Inflammatory macrophage (primary cell): Measurements from ENCODE around the gene ITPKC.

Experiments used
- DNase-seq, 2 donors: peaks; one replicate each; pipeline ENCODE4 v3.0.0-alpha.2; 2020 to 2022

The ITPKC gene

DNA sequence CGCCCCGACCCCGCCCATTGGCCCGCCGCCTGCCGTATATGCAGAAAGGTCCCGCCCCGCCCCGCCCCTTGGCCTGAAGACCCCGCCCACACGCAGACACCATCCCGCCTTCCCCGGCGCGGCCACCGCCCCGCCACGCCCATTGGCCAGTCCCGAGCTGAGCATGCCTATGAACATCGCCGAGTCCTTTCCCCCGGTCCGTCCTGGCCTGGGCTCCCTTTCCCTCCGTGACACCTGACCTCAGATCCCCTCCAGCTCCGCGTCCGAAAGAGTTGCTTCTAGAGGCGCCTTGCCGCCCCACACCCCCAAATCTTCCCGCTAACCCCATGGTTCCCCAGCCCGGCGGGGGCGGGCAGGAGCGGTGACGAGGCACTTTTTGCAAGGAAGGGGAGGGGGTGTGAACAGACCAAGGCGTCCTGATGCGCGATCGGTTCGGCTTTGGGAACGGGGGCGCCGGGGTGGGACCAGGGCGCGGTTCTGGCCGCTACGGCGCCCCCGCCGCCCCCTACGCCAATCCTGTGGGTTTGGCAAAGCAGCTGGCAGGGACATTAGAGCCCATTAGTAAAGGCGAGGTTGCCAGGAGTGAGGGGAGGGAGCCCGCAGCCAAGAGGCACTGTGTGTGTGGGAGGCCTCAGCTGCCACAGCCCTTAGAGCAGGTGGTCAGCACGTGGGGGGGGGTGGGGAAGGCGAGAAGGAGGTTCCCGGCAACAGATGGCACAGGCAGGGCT, 26.1 kb upstream of the ITPKC start:
- DNase-seq, result peak; percentile 89 to 95

DNA sequence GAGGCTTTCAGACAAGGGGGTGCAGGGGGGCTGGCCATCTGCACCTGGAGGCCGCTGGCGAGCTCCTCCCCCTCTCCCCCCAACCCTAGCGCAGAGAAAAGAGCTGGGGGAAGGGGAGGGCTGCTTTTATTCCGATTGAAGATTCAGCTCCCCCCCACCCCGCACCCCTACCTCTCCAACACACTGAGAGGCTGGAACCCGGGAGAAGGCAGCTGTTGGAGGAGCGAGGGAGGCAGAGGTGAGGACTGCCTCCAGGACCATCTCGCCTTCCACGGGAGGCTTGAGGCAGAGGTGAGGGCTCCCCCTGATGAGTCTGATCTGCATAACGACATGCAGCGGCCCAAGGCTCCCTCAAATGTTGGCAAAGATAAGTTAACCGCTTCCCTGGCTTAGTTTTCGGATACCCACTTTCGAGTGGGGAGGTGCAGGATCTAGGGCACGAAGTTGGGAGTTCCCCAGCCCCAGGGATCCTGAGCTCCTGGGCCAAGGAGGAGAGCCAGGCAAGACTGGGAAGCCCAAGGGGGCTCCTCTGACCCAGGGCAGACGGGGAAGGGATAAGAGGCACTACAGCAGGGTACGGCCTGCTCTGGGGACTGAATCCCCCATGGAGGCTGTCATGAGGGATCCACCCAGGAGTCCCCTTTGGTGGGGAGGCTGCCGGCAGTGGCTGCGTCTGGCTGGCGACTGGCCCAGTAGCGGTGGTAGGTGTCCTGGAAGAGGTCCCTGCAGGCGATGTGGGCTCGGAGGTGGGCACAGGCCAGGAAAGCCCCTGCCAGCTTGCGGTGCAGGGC, 25.3 kb upstream of the ITPKC start:
- DNase-seq, result no peak

DNA sequence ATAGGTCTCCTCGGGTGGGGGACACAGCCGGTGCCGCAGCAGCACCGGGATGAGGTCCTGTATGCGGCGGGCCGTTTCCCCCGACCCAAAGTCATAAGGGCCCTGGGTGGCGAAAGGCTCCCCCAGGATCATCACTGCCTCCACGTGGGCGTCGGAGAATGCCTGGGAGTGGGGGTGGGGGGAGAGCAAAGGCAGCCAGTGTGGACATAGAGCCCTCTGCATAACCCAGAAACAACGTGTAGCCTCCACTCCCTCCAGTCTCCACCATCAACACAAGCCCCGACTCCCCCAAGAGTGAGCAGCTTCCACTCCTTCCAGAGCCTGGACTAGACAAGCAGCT, 24.7 kb upstream of the ITPKC start:
- no peak for DNase-seq

GRCh38 chr19:40693150-40693788, 23.6 kb upstream of the ITPKC start:
- DNase-seq, result no peak

GRCh38 chr19:40693896-40694295, 23.0 kb upstream of the ITPKC start:
- DNase-seq, result no peak

DNA sequence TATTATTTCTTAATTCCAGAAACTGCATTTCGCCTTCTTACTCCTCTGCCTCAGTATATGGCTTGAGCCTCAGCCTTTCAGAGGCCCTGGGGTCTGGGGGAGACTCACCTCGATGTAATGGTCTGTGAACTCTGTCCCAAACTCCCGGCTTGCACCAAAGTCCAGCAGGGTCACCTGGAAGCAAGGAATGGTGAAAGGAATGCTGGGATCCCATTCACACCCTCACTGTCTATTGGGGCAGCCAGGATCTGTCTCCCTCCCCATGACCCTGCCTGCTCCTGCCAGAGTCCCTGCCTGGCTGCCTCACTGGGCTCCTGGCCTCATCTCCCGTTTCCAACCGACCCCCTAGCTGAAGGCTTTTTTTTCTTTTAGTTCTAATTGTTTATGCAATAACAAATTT, 21.0 kb upstream of the ITPKC start:
- DNase-seq, result no peak

DNA sequence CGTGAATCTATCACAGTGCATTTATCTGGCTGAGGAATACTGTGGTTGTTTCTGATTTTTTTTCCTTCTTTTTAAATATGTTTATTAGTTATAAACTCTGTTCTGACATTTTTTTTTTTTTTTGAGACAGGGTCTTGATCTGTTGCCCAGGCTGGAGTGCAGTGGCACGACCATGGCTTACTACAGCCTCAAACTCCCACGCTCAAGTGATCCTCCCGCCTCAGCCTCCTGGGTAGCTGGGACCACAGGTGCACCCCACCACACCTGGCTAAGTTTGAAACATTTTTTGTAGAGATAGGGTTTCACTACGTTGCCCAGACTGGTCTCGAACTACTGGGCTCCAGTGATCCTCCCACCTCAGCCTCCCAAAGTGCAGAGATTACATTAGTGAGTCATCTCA, 19.9 kb upstream of the ITPKC start:
- no peak for DNase-seq

GRCh38 chr19:40700083-40700482, 16.8 kb upstream of the ITPKC start:
- DNase-seq, result no peak

DNA sequence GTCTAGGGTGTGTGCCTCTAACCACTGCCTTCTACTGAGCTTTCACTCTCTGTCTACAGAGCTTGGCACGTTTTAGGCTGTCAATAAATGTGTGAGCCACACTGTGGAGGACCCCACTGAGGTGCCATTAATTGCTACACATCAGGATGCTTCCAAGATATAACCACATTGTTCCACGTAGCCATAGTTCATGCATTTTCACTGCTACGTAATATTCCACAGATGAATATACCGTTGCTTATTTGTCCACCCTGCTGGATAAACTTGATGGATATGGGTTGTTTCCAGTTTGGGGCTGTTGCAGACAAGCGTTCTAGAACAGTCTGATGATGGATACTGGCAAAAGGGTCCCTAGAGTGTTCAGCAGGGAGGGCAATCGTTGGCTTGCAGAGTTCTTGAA, 15.2 kb upstream of the ITPKC start:
- DNase-seq, result no peak

DNA sequence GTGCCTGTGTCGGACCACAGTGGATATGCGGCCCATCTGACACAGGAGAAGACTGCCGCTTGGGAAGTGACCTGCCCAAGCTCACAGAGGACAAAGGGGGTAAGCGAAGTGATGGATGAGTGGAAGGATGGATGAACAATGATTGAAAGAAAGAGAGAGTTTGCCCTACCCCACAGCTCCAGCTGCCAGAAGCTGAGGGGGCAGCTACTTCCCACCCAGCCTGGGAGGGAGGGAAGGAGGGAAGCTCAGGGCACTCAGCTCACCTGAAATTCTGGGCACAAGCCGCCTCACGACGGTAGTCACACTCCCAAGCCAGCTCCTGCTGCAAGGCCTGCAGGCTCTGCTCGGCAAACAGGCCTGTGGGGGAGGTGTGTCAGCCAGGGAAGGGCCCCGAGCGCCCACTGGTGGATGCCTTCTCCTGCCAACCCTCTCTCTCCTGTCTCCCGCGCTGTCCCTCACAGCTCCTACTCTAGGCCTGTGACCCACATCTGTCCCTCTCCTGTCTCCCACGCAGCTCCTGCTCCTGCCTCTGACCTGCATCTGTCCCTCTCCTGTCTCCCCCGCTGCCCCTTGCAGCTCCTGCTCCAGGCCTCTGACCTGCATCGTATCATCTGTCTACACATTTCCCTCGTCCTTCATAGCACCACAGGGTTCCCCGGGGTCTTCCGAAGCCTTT, 14.4 kb upstream of the ITPKC start:
- no peak for DNase-seq

GRCh38 chr19:40703029-40703755, 13.7 kb upstream of the ITPKC start:
- no peak for DNase-seq

GRCh38 chr19:40704491-40705361, 12.2 kb upstream of the ITPKC start:
- no peak for DNase-seq

- no peak for DNase-seq
These were observed 11.6 kb upstream of the ITPKC start for GRCh38 chr19:40705362-40705651.

DNA sequence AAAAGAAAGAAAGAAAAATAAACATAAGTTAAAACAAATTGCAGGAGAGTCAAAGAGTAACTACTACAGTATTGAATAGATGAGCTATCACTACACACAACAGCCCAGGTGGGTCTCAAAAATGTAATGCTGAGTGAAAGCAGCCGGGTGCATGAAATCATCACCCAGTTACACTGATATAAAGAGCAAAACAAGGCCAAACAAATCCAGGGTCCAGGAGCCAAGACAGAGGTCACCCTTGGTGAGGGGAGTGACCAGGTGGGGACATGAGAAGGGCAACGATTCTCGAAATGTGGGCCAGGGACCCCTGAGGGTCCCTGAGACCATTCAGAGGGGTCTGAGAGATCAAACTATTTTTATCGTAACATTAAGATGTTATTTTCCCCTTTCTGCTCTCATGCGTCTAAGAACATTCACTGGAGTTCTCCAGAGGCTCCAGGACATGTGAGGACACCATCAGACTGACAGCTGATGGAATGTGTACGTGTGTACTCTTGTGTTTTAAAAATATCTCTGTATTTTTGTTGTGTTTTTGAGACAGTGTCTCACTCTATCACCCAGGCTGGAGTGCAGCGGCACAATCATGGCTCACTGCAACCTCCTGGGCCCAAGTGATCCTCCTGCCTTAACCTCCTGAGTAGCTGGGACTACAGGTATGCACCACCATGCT, 10.8 kb upstream of the ITPKC start:
- DNase-seq, result no peak

GRCh38 chr19:40707615-40708014, 9.3 kb upstream of the ITPKC start:
- no peak for DNase-seq

DNA sequence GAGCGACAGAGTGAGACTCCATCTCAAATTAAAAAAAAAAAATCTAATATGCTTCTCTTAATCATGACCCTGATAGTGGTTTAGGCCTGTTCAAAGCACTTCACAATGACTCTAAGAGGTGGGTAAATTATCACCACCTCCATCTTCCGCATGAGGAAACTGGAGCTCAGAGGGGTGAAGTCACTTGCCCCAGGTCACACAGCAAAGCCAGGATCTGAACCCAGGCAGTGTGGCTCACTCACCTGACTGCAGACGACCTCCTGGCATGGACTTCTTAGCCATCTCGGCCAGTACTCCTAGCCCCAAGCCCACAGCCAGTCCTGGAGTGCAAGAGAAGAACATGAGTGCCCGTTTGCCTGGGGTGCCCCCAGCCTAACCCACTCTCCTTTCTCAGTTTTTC, 7.1 kb upstream of the ITPKC start:
- no peak for DNase-seq

- no peak for DNase-seq
These were observed 3.0 kb upstream of the ITPKC start for GRCh38 chr19:40713939-40714338.

DNA sequence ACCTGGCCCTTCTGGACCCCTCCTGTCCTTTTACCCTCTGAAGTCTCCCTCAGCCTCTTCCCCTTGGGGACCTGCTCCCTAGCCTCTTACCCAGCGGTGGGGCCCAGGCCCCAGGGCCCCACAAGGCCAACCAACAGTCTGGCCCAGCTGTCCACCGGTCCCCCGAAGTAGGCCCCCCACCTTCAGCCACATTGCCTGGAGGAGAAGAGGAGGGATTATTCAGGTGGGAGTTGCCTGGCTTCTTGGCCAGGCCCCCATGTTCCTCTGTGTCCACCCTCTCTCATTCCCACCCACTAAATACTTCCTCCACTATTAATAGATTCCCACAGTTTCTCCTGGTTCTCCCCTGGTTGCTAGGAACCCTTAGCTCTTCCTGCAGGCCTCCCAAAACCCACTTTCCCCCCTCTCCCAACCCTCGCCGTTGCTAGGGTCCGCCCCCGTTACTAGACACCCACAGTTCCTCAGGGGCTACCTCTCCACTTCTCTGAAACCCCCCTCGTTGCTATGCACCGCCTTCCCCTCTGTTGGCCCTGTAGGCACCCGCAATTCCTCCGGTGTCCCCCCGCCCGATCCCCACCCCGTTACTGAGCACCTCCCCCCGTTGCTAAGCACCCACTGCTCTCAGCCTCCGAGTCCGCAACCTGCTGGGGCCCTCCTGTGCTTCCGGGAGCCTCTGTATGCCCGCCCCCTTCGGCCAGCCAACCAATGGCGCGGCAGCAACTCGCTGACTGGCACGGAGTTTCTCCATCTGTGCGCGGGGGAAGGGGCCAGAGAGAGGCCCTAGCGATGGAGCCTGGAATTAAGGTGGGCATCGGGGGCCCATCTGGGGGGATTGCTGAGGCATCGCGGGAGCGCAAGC, 2.2 kb upstream of the ITPKC start:
- DNase-seq, result peak; percentile 86

DNA sequence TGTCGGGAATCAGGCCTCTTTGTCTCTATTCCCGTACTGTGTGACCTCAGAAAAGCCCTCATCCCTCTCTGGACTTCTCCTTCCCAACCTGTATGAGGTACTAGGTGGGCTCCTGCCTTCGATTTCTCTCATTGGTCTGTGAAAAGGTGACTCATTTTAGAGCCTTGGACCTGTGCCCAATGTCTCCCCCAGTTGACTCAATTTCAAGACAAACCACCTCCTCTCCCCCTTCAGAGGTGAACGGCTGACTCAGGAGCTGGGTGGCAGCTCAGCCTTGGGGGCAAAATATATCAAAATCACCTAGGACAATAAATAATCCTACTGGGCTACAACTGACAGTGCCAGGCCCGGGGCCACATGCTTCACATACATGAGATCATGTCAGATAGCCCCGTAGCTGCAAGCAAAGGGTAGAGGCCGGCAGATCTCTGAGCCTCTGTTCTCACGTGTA, 856 bp upstream of the ITPKC start:
- DNase-seq, result no peak

- DNase-seq, result no peak
These were observed 490 bp downstream of the ITPKC start for GRCh38 chr19:40717325-40717879.
